IMR-90 (cell line): ENCODE results near the gene RENBP.

Source experiments
- BHLHE40 ChIP-seq: fragments of 150-350 bp; IDR thresholded peaks from 2 replicates; pipeline ENCODE4 v1.6.1; 2016; ENCODE audit warnings: mild to moderate bottlenecking, low read depth, low read length
- MXI1 ChIP-seq: IDR thresholded peaks from 2 replicates; pipeline ENCODE4 v1.6.1; 2012; ENCODE audit warnings: low read depth, mild to moderate bottlenecking, low read length, moderate library complexity, borderline replicate concordance
- POLR2A ChIP-seq: IDR thresholded peaks from 2 replicates; pipeline ENCODE4 v1.6.1; 2012; ENCODE audit warnings: mild to moderate bottlenecking, low read depth, low read length
- RCOR1 ChIP-seq: IDR thresholded peaks from 2 replicates; pipeline ENCODE4 v1.6.1; 2012; ENCODE audit warnings: mild to moderate bottlenecking, low read length, improper control_type of control experiment; ENCODE audit not compliant: insufficient replicate concordance
- SMC3 ChIP-seq: fragments of 150-350 bp; IDR thresholded peaks from 2 replicates; pipeline ENCODE4 v1.6.1; 2016; ENCODE audit warnings: low read depth, mild to moderate bottlenecking, antibody characterized with exemption, low read length, moderate library complexity
- TF ChIP-seq, protein P1 (sequence below): conservative IDR thresholded peaks from 2 replicates; pipeline ENCODE4 v1.5.1; 2012; ENCODE audit warnings: mild to moderate bottlenecking, low read depth, low read length, improper control_type of control experiment
- TF ChIP-seq, protein P2 (sequence below): fragments of 150-350 bp; IDR thresholded peaks from 2 replicates; pipeline ENCODE4 v1.6.1; 2017; ENCODE audit warnings: mild to moderate bottlenecking, antibody characterized with exemption, low read length, low read depth

DNA sequence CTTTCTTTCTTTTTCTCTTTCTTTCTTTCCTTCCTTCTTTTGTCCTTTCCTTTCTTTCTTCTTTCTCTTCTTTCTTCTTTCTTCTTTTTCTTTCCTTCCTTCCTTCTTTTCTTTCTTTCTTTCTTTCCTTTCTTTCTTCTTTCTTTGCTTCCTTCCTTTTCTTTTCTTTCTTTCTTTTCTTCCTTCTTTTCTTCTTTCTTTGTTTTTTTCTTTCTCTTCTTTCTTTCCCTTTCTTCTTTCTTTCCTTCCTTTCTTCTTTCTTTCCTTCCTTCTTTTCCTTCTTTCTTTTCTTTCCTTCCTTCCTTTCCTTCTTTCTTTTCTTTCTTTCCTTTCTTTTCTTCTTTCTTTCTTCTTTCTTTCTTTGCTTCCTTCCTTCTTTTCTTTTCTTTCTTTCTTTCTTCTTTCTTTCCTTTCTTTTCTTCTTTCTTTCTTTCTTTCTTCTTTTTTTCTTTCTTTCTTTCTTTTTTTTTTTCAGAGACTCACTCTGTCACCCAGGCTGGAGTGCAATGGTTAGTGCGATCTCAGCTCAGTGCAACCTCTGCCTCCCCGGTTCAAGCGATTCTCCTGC lies 46.7 kb upstream of the RENBP start:
- TF ChIP-seq, protein P1, sequence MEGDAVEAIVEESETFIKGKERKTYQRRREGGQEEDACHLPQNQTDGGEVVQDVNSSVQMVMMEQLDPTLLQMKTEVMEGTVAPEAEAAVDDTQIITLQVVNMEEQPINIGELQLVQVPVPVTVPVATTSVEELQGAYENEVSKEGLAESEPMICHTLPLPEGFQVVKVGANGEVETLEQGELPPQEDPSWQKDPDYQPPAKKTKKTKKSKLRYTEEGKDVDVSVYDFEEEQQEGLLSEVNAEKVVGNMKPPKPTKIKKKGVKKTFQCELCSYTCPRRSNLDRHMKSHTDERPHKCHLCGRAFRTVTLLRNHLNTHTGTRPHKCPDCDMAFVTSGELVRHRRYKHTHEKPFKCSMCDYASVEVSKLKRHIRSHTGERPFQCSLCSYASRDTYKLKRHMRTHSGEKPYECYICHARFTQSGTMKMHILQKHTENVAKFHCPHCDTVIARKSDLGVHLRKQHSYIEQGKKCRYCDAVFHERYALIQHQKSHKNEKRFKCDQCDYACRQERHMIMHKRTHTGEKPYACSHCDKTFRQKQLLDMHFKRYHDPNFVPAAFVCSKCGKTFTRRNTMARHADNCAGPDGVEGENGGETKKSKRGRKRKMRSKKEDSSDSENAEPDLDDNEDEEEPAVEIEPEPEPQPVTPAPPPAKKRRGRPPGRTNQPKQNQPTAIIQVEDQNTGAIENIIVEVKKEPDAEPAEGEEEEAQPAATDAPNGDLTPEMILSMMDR = no peak
- no peak for TF ChIP-seq MXI1
- no peak for TF ChIP-seq RCOR1
- TF ChIP-seq POLR2A = no peak
- TF ChIP-seq, protein P2, sequence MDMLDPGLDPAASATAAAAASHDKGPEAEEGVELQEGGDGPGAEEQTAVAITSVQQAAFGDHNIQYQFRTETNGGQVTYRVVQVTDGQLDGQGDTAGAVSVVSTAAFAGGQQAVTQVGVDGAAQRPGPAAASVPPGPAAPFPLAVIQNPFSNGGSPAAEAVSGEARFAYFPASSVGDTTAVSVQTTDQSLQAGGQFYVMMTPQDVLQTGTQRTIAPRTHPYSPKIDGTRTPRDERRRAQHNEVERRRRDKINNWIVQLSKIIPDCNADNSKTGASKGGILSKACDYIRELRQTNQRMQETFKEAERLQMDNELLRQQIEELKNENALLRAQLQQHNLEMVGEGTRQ = no peak
- TF ChIP-seq BHLHE40 = no peak
- no peak for TF ChIP-seq SMC3
